Measurements from ENCODE around the gene INPPL1. TPM values are rescaled to one million over a fixed set of nuclear protein-coding genes. Genes with fewer than 3 reads are reported as not detected.

INPPL1 gene
- total and polyA plus RNA-seq, 2 of the 13 experiments (the other 11 are each of a cell fraction or from before 2014, with no cell fraction given): 29.1 to 66.9 TPM

DNA sequence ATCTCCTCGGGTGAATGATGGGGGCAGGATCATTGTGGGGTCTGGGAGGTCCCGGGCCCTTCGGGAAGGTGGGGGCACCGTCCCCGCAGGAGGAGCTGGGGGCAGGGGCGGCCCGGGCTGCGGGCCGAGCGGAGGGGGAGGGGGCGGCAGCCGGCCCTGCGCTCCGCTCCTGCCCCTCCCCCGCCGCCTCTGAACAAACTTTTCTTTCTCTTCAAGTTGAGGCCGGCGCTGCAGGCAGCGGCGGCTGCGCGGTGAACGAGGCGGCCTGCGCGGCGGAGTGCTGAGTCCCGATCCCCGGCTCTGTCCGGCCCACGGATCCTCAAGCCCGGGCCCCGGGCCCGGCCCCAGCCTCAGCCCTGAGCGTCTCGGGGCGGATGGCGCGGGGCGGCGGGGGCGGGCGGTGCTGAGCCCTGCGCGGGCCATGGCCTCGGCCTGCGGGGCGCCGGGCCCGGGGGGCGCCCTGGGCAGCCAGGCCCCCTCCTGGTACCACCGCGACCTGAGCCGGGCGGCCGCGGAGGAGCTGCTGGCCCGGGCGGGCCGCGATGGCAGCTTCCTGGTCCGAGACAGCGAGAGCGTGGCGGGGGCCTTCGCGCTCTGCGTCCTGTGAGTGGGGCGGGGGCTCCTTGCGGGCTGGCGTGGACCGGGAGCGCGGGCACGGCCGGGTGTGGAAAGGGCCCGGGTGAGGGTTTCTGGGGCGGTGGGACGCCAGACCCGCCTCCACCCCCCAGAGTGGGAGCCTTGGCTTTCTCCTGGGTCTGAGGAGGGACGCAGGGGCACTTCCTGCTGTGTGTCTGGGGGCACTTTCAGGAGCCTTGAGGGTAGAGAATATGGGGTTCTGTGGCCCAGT lies at the start of gene INPPL1 (continued):
- TF ChIP-seq RBM22 (optimal IDR thresholded peaks at IDR 0.05; ENCODE audit: low read length) (no peak), ZFP90 (CRISPR knock-in tag; IDR thresholded peaks at IDR 0.05; ENCODE audit: borderline replicate concordance) (no peak), ZNF768 (CRISPR knock-in tag; IDR thresholded peaks at IDR 0.05) (peak; percentile 36; the same call in 1 of the 2 replicates), TCF7L2 (IDR thresholded peaks at IDR 0.05; ENCODE audit: low read depth, low read length) (no peak), ZNF232 (CRISPR knock-in tag; IDR thresholded peaks at IDR 0.05; ENCODE audit: borderline replicate concordance) (no peak), ZNF570 (CRISPR knock-in tag; IDR thresholded peaks at IDR 0.05; ENCODE audit: borderline replicate concordance) (no peak), STAT5B (CRISPR knock-in tag; IDR thresholded peaks at IDR 0.05) (no peak), REL (CRISPR knock-in tag; conservative IDR thresholded peaks at IDR 0.05) (no peak), GATAD1 (CRISPR knock-in tag; IDR thresholded peaks at IDR 0.05) (no peak), PCBP1 (IDR thresholded peaks at IDR 0.05; ENCODE audit: borderline replicate concordance, low read depth, low read length) (no peak), CAMTA2 (CRISPR knock-in tag; IDR thresholded peaks at IDR 0.05; ENCODE audit: borderline replicate concordance) (no peak), PAF1 (CRISPR knock-in tag; IDR thresholded peaks at IDR 0.05) (no peak), ZNF510 (CRISPR knock-in tag; IDR thresholded peaks at IDR 0.05; ENCODE audit: low read depth) (no peak), ZNF879 (CRISPR knock-in tag; IDR thresholded peaks at IDR 0.05) (no peak)
- TF ChIP-seq, protein P1, sequence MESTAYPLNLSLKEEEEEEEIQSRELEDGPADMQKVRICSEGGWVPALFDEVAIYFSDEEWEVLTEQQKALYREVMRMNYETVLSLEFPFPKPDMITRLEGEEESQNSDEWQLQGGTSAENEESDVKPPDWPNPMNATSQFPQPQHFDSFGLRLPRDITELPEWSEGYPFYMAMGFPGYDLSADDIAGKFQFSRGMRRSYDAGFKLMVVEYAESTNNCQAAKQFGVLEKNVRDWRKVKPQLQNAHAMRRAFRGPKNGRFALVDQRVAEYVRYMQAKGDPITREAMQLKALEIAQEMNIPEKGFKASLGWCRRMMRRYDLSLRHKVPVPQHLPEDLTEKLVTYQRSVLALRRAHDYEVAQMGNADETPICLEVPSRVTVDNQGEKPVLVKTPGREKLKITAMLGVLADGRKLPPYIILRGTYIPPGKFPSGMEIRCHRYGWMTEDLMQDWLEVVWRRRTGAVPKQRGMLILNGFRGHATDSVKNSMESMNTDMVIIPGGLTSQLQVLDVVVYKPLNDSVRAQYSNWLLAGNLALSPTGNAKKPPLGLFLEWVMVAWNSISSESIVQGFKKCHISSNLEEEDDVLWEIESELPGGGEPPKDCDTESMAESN (CRISPR knock-in tag; conservative IDR thresholded peaks at IDR 0.05): no peak
- TF ChIP-seq, protein P2, sequence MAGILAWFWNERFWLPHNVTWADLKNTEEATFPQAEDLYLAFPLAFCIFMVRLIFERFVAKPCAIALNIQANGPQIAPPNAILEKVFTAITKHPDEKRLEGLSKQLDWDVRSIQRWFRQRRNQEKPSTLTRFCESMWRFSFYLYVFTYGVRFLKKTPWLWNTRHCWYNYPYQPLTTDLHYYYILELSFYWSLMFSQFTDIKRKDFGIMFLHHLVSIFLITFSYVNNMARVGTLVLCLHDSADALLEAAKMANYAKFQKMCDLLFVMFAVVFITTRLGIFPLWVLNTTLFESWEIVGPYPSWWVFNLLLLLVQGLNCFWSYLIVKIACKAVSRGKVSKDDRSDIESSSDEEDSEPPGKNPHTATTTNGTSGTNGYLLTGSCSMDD (CRISPR knock-in tag; IDR thresholded peaks at IDR 0.05): no peak
- TF ChIP-seq, protein P3, sequence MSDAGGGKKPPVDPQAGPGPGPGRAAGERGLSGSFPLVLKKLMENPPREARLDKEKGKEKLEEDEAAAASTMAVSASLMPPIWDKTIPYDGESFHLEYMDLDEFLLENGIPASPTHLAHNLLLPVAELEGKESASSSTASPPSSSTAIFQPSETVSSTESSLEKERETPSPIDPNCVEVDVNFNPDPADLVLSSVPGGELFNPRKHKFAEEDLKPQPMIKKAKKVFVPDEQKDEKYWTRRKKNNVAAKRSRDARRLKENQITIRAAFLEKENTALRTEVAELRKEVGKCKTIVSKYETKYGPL (CRISPR knock-in tag; IDR thresholded peaks at IDR 0.05): no peak
- TF ChIP-seq, protein P4, sequence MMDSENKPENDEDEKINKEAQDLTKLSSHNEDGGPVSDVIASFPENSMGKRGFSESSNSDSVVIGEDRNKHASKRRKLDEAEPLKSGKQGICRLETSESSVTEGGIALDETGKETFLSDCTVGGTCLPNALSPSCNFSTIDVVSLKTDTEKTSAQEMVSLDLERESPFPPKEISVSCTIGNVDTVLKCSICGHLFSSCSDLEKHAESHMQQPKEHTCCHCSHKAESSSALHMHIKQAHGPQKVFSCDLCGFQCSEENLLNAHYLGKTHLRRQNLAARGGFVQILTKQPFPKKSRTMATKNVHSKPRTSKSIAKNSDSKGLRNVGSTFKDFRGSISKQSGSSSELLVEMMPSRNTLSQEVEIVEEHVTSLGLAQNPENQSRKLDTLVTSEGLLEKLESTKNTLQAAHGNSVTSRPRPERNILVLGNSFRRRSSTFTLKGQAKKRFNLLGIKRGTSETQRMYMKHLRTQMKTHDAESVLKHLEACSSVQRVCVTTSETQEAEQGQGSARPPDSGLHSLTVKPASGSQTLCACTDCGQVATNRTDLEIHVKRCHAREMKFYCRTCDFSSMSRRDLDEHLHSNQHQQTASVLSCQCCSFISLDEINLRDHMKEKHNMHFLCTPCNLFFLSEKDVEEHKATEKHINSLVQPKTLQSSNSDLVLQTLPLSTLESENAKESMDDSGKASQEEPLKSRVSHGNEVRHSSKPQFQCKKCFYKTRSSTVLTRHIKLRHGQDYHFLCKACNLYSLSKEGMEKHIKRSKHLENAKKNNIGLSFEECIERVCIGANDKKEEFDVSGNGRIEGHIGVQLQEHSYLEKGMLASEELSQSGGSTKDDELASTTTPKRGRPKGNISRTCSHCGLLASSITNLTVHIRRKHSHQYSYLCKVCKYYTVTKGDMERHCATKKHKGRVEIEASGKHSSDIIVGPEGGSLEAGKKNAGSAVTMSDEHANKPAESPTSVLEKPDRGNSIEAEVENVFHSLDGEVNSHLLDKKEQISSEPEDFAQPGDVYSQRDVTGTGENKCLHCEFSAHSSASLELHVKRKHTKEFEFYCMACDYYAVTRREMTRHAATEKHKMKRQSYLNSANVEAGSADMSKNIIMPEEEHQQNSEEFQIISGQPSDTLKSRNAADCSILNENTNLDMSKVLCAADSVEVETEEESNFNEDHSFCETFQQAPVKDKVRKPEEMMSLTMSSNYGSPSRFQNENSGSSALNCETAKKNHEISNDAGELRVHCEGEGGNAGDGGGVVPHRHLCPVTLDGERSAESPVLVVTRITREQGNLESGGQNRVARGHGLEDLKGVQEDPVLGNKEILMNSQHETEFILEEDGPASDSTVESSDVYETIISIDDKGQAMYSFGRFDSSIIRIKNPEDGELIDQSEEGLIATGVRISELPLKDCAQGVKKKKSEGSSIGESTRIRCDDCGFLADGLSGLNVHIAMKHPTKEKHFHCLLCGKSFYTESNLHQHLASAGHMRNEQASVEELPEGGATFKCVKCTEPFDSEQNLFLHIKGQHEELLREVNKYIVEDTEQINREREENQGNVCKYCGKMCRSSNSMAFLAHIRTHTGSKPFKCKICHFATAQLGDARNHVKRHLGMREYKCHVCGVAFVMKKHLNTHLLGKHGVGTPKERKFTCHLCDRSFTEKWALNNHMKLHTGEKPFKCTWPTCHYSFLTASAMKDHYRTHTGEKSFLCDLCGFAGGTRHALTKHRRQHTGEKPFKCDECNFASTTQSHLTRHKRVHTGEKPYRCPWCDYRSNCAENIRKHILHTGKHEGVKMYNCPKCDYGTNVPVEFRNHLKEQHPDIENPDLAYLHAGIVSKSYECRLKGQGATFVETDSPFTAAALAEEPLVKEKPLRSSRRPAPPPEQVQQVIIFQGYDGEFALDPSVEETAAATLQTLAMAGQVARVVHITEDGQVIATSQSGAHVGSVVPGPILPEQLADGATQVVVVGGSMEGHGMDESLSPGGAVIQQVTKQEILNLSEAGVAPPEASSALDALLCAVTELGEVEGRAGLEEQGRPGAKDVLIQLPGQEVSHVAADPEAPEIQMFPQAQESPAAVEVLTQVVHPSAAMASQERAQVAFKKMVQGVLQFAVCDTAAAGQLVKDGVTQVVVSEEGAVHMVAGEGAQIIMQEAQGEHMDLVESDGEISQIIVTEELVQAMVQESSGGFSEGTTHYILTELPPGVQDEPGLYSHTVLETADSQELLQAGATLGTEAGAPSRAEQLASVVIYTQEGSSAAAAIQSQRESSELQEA (CRISPR knock-in tag; IDR thresholded peaks at IDR 0.05; ENCODE audit: not compliant biosample characterization): no peak
